HG03135 (cell line): ENCODE data around the gene NMBR.
"Not testable (repeated sequence)": the region's sequence is repeated elsewhere in the genome, so short reads cannot be mapped to it uniquely, and the experiment has no call there.

ENCODE experiments used
- ATAC-seq: cut with Tn5 transposase; IDR thresholded peaks from one replicate; pipeline ENCODE4 v1.9.1; 2021; ENCODE audit warnings: mild to moderate bottlenecking, moderate library complexity; ENCODE audit not compliant: unreplicated experiment

Gene NMBR

GRCh38 chr6:142071981-142072380 is 74.9 kb downstream of the NMBR start:
- ATAC-seq = no peak

DNA sequence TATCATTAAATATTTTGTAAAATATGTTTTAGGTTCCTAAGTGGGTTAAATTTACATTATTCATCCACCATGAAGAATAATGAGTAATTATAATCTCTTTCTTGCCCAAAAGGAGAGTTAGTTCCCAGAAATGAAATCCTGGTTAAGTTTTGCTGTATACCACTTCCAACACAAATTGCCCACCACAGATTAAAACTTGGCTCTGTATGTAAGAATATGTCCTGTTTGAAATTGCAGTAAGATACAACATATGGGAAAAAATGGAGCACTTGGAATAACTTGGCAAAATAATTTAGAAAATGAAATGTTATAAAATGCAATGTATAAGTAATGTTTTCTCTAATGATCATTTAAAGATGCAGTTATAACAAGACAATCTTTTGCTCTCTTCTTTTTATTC is 78.5 kb downstream of the NMBR start:
- no peak for ATAC-seq

GRCh38 chr6:142062861-142063260 is 84.1 kb downstream of the NMBR start:
- ATAC-seq = not testable (repeated sequence)

DNA sequence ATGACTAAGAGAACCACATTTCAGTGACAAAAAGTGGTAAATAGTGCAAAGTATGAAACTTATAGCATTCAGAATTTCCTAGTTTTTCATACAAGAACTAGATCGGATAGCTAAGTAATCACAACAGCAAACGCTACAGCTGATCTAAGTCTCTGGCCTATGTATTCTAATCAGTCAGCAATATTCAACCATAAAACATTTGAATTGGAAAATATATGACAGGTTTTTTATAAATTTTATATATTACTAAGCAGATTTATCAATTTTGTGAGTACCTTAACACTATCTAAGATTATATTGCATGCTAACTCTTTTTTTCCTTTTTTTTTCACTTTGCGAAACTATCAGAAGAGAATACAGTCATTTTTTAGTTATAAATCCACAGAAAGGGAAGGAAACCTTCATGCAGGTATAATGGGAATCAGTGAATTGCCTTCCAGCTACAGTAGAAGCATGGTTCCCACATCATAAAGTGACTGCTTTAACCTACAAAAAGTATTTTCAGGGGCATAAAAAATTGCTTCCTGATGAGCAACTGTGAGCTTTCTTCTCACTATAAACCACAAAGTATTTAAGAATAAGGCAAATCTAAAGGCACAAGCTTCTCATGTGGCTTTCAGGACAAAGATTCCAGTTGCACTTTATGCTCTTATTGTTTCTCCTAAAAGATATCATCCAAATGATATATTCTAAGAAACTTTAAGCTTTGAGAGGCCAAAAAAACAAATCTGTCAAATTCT is 88.2 kb downstream of the NMBR start:
- ATAC-seq = no peak

GRCh38 chr6:142055219-142055618 is 91.7 kb downstream of the NMBR start:
- ATAC-seq = peak; percentile 85

GRCh38 chr6:142051404-142051803 is 95.5 kb downstream of the NMBR start:
- ATAC-seq = no peak

DNA sequence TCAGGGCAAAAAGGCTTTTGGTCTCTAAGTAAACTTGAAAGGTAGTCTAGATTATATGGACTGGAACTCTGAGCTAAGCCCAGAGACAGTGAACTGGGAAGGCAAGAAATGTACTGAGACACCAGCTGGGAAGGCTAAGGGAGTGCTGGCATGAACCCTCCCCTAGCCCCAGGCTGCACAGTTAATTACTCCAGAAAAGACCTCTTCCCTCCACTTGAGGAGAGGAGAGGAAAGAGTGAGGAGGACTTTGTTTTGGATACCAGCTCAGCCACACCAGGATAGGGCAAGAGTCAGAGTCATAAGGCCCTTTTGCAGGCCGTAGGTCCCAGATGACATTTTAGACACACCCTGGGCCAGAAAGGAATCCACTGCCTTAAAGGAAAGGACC is 98.3 kb downstream of the NMBR start:
- no peak for ATAC-seq

DNA sequence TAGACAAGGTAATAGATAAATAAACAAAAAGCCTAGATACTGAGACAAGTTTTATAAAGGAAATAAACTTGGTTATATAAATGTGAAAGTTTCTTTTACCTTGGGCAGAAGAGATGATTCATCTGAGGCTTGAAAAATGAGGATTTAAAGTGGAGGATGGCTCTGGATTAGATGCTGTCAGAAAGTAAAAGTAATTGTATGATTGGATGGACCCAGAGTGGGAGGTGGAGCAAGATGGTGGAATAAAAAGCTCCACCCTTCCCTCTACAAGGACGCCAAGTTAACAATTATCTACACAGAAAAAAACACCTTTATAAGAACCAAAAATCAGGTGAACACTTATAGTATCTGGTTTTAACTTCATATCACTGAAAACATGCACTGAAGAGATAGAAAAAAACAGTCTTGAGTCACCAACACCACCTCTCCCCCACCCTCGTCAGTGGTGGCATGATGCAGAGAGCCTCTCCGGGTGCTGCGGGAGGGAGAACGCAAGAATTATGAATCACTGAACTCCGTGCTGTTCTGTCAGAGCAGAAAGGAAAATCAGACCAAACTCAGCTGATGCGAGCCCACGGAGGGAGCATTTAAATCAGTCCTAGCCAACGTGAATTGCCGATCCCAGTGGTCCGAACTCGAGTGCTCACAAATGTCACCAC is 98.9 kb downstream of the NMBR start:
- ATAC-seq = no peak

- ATAC-seq = no peak
Observed at GRCh38 chr6:142045380-142046278, 101.3 kb downstream of the NMBR start.

DNA sequence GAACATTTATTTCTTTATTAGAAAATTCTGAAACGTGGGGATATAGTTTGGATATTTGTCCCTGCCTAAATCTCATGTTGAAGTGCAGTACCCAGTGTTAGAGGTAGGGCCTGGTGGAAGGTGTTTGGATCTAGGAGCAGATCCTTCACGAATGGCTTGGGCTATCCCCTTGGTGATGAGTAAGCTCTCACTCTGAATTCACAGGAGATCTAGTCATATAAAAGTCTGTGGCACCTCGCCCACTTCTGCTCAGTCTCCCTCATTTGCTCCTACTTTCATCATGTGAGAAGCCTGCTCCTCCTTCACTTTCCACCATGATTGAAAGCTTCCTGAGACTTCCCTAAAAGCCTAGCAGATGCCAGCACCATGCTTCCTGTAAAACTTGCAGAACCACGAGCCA is 111.0 kb downstream of the NMBR start:
- no peak for ATAC-seq

GRCh38 chr6:142031035-142031434 is 115.9 kb downstream of the NMBR start:
- no peak for ATAC-seq

GRCh38 chr6:142030115-142030619 is 116.8 kb downstream of the NMBR start:
- no peak for ATAC-seq

- ATAC-seq = no peak
Observed at GRCh38 chr6:142028527-142028926, 118.4 kb downstream of the NMBR start.

DNA sequence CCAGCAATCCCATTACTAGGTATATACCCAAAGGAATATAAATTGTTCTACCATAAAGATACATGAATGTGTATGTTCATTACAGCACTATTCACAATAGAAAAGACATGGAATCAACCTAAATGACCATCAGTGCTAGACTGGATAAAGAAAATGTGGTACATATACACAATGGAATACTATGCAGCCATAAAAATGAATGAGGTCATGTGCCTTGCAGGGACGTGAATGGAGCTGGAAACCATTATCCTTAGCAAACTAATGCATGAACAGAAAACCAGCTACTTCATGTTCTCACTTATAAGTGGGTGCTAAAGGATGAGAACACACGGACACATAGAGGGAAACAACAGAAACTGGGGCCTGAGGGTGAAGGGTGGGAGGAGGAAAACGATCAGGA is 119.1 kb downstream of the NMBR start:
- not testable (repeated sequence) for ATAC-seq

GRCh38 chr6:142027074-142027473 is 119.8 kb downstream of the NMBR start:
- ATAC-seq = no peak

DNA sequence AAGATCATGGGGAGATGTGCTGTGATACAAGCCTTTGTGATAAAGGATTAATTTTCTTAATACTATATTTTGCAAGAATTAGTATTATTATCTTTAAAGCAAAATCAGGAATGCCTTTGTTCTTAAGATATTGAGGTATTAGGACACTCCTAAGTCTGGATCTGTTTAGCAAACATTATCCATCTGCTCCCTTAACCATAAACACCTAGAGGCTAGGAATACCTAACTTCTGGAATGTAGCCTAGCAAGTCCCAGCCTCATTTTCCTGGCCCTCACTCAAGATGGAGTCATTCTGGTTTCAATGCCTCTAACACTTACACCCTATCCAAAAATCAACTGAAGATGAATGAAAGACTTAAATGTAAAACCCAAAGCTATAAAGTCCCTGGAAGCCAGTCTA is 120.5 kb downstream of the NMBR start:
- no peak for ATAC-seq
